ENCODE data around the gene GPC3.

- TF ChIP-seq, protein P1, sequence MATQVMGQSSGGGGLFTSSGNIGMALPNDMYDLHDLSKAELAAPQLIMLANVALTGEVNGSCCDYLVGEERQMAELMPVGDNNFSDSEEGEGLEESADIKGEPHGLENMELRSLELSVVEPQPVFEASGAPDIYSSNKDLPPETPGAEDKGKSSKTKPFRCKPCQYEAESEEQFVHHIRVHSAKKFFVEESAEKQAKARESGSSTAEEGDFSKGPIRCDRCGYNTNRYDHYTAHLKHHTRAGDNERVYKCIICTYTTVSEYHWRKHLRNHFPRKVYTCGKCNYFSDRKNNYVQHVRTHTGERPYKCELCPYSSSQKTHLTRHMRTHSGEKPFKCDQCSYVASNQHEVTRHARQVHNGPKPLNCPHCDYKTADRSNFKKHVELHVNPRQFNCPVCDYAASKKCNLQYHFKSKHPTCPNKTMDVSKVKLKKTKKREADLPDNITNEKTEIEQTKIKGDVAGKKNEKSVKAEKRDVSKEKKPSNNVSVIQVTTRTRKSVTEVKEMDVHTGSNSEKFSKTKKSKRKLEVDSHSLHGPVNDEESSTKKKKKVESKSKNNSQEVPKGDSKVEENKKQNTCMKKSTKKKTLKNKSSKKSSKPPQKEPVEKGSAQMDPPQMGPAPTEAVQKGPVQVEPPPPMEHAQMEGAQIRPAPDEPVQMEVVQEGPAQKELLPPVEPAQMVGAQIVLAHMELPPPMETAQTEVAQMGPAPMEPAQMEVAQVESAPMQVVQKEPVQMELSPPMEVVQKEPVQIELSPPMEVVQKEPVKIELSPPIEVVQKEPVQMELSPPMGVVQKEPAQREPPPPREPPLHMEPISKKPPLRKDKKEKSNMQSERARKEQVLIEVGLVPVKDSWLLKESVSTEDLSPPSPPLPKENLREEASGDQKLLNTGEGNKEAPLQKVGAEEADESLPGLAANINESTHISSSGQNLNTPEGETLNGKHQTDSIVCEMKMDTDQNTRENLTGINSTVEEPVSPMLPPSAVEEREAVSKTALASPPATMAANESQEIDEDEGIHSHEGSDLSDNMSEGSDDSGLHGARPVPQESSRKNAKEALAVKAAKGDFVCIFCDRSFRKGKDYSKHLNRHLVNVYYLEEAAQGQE (IDR thresholded peaks at IDR 0.05; ENCODE audit: unreplicated experiment): no peak
- TF ChIP-seq CREB1 (CRISPR knock-in tag; IDR thresholded peaks at IDR 0.05; ENCODE audit: low read depth) (no peak), EZH2phosphoT487 (IDR thresholded peaks at IDR 0.05; ENCODE audit: unreplicated experiment) (no peak), ETS1 (IDR thresholded peaks at IDR 0.05) (no peak), POLR2AphosphoS5 (IDR thresholded peaks at IDR 0.05; ENCODE audit: low read depth) (no peak), ZNF331 (CRISPR knock-in tag; IDR thresholded peaks at IDR 0.05; ENCODE audit: low read depth) (no peak), EZH2 (IDR thresholded peaks at IDR 0.05; ENCODE audit: low read depth, unreplicated experiment) (no peak), NANOG (IDR thresholded peaks at IDR 0.05; ENCODE audit: borderline replicate concordance) (no peak)
- TF ChIP-seq, protein P2, sequence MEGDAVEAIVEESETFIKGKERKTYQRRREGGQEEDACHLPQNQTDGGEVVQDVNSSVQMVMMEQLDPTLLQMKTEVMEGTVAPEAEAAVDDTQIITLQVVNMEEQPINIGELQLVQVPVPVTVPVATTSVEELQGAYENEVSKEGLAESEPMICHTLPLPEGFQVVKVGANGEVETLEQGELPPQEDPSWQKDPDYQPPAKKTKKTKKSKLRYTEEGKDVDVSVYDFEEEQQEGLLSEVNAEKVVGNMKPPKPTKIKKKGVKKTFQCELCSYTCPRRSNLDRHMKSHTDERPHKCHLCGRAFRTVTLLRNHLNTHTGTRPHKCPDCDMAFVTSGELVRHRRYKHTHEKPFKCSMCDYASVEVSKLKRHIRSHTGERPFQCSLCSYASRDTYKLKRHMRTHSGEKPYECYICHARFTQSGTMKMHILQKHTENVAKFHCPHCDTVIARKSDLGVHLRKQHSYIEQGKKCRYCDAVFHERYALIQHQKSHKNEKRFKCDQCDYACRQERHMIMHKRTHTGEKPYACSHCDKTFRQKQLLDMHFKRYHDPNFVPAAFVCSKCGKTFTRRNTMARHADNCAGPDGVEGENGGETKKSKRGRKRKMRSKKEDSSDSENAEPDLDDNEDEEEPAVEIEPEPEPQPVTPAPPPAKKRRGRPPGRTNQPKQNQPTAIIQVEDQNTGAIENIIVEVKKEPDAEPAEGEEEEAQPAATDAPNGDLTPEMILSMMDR (conservative IDR thresholded peaks at IDR 0.05; ENCODE audit: low read depth in 2 of 2): no peak
Observed at GRCh38 chrX:133606990-133607389, 378.4 kb downstream of the GPC3 start.

Data from GM23338 (cell line).